Measurements from ENCODE around the gene CSNK2A3. TPM values are rescaled to one million over a fixed set of nuclear protein-coding genes. Genes with fewer than 3 reads are reported as not detected.

The CSNK2A3 gene
- total RNA-seq, 2 donors from 2014 or later, result 0.26 TPM; not detected in 1

DNA sequence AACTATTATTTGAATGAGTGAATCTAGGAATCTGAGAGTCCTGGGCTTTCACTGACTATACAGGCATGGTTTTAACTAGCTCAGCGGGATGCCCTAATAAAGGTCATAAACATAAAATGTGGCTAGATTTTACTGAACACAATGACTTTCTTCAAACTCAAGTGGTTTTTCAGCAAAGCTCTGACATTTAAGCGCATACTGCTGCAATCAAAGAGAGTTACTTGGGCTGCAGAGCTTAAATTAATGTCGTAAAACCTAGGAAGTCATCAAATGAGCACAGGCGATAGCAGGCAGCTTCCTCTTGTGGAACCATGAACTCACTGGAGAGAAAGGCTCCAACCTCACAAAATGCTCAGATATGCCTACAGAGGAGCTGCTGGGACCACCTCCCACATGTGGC, 6.7 kb downstream of the CSNK2A3 start:
- Mint-ChIP-seq H3K4me3 (no peak overlapping the region), H3K27me3 (peaks cover 55% of the 10 kb centered on the region), H3K36me3 (ENCODE audit: low read depth) (peaks cover 2% of the 10 kb centered on the region), H3K27ac (no peak overlapping the region), H3K4me1 (peaks cover 6% of the 10 kb centered on the region)
- no peaks in the 10 kb centered on the region for H3K9me3 ChIP-seq (ENCODE audit: control insufficient read depth, low read length, poor library complexity, severe bottlenecking)
- DNase-seq (no peak), ATAC-seq (no peak)

DNA sequence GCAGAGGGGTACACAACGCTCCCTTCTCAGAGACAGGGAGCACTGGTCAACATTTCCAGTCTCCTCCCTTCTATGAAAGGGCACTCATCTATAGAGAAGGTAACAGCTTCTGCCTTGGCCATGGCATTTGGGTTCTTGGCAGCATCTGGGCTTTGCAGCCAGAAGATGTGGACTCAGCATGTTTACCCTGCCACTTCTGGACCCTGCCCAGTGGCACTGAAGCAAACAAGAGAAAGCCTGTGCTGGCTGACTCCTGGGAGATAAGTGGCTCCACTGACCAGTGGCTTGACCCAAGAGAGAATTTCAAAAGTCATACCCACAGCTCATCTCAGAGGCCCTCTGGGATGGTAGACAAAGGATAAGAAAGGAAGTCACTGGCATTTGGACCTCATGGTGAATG, 8.0 kb downstream of the CSNK2A3 start:
- Mint-ChIP-seq H3K27me3 (peaks cover 50% of the 10 kb centered on the region), H3K4me1 (peaks cover 6% of the 10 kb centered on the region), H3K27ac (no peak overlapping the region), H3K4me3 (no peak overlapping the region), H3K36me3 (ENCODE audit: low read depth) (peaks cover 2% of the 10 kb centered on the region)
- H3K9me3 ChIP-seq (ENCODE audit: control insufficient read depth, low read length, poor library complexity, severe bottlenecking), result no peaks in the 10 kb centered on the region
- no peak for ATAC-seq
- no peak for DNase-seq

DNA sequence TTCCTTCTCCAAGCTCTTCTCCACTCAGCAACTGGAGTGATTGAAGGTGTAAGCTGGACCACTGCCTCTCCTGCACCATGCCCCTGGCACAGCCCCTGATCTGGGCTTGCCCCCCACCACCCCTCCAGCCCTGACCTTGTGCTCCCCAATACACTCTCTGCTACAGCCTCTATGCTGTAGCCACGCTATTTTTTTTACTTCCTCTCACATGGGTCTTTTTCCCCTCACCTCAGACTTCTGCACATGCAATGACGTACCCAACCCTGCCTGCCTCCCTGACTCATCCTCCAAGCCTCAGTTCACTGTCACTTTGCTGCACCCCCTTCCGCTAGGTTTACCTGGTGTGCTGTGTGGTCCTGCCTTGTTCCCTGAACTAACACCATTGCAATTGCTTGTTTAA, 9.0 kb downstream of the CSNK2A3 start:
- ATAC-seq (no peak), DNase-seq (no peak)
- Mint-ChIP-seq H3K27ac (no peak overlapping the region), H3K27me3 (peaks cover 49% of the 10 kb centered on the region), H3K4me3 (no peak overlapping the region), H3K4me1 (peaks cover 6% of the 10 kb centered on the region), H3K36me3 (ENCODE audit: low read depth) (peaks cover 2% of the 10 kb centered on the region)
- H3K9me3 ChIP-seq (ENCODE audit: control insufficient read depth, low read length, poor library complexity, severe bottlenecking), result no peaks in the 10 kb centered on the region

DNA sequence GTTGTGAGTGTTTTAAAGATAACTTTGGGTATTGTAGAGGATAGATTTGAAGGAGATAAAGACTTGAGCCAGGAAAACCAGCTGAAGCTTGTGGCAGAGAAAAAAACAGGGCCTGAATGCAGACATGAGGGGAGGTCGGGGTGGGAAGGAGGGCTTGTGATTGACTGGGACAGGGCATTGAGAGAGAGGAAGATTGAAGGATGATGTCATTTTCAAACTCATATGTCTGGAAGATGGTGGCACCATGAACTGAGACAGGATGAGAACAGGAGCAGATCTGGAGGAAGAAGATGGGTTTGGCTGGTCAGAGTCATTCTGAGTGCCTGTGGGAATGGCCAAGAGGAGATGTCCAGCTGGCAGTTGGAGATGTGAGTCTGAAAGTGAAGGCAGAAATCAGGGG, 14.7 kb downstream of the CSNK2A3 start:
- Mint-ChIP-seq H3K27me3 (peaks cover 46% of the 10 kb centered on the region), H3K4me3 (no peak overlapping the region), H3K27ac (no peak overlapping the region), H3K4me1 (peaks cover 4% of the 10 kb centered on the region), H3K36me3 (ENCODE audit: low read depth) (peaks cover 4% of the 10 kb centered on the region)
- H3K9me3 ChIP-seq (ENCODE audit: control insufficient read depth, low read length, poor library complexity, severe bottlenecking), result no peaks in the 10 kb centered on the region
- ATAC-seq, result no peak
- no peak for DNase-seq

DNA sequence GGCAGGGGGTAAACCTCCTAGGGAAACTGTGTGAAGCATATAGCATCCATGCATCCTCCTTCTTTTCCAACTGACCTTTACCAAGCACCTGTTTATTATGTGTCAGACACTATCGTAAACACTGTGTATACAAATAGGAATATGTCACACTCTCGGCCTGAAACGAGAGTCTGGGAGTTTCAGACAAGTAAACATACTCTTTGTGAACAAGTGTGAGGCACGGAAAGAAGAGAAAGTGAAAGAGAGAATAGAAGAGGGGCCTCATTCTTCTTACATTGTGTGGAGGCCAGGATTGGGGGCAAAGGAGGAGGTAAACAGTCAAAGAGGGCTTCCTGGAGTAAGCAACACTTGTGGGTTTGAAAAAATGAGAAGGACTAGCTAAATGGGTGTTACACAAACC, 16.4 kb downstream of the CSNK2A3 start:
- DNase-seq, result no peak
- Mint-ChIP-seq H3K27me3 (peaks cover 51% of the 10 kb centered on the region), H3K4me1 (peaks cover 4% of the 10 kb centered on the region), H3K27ac (no peak overlapping the region), H3K4me3 (no peak overlapping the region), H3K36me3 (ENCODE audit: low read depth) (peaks cover 4% of the 10 kb centered on the region)
- ATAC-seq, result no peak
- no peaks in the 10 kb centered on the region for H3K9me3 ChIP-seq (ENCODE audit: control insufficient read depth, low read length, poor library complexity, severe bottlenecking)

DNA sequence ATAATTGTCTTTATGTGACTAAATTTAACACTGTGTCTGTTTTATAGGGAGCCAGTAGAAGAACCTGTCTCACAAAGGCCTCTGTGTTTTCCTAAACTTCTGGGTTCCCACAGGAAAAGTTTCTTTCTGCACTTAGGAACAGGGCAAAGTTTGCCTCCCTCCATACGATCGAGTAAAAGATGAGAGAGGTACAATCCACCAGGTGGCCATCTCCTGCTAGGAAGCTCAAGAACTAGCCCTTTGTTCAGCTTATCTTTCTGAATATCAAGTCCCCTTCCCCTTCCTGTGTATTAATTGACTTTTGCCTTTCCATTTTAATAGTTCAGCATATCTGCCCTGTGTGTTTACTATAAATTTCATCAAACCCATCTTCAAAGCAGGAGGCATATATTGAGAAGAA, 18.0 kb downstream of the CSNK2A3 start:
- DNase-seq (no peak), ATAC-seq (no peak)
- peaks cover 4% of the 10 kb centered on the region for H3K4me1 Mint-ChIP-seq
- H3K9me3 ChIP-seq (ENCODE audit: control insufficient read depth, low read length, poor library complexity, severe bottlenecking), result no peaks in the 10 kb centered on the region
- H3K36me3 Mint-ChIP-seq (ENCODE audit: low read depth), result peaks cover 4% of the 10 kb centered on the region
- H3K27ac Mint-ChIP-seq, result no peak overlapping the region
- H3K27me3 Mint-ChIP-seq, result peaks cover 59% of the 10 kb centered on the region
- no peak overlapping the region for H3K4me3 Mint-ChIP-seq

DNA sequence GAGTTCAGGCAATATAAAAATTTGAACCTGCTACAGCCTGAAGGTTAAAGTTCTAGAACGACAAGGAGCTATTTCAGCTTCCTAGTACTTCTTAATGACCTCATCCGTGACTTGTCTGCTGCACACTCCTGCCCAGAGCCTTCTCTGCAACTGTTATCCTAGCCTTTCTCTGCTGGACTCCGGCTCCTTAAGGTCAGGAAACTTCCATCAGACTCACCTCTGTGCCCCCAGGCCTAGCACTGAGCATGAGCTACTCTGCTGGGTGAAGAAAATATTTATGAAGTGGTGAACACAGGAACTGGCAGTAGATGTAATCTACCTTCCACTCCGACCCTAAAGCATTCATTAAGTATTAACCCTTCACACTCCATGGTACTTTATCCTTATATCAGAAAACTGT, 18.4 kb downstream of the CSNK2A3 start:
- peaks cover 56% of the 10 kb centered on the region for H3K27me3 Mint-ChIP-seq
- DNase-seq (no peak), ATAC-seq (no peak)
- no peaks in the 10 kb centered on the region for H3K9me3 ChIP-seq (ENCODE audit: control insufficient read depth, low read length, poor library complexity, severe bottlenecking)
- no peak overlapping the region for H3K4me3 Mint-ChIP-seq
- peaks cover 4% of the 10 kb centered on the region for H3K36me3 Mint-ChIP-seq (ENCODE audit: low read depth)
- peaks cover 4% of the 10 kb centered on the region for H3K4me1 Mint-ChIP-seq
- H3K27ac Mint-ChIP-seq, result no peak overlapping the region

DNA sequence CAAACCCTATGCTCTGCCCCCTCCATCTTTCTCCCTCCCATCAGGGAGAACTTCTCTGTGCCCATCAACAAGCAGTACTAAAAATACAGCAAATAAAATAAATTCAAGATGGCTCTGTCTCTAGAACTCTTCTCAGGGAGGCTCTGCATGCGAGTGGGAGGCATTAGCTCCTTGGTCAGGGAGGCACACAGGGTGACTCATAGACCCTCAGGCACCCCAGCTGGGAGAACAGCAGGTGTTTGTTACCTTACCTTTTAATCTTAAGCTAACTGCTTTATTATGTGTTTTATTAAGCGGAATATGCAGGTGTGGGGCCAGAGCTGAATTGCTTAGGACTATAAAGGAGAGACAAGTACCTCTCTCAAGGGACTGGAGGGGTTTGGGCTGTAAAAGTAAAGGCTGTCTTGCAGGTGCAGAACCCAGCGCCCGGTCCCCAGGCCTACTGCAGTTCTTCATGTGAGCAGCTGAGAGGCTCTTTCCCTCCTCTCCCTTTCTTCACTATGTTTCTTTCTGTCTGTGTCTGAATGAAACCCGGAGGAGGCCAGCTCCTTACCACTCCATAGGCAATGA, 20.8 kb downstream of the CSNK2A3 start:
- ATAC-seq (no peak), DNase-seq (no peak)
- no peak overlapping the region for H3K4me3 Mint-ChIP-seq
- H3K36me3 Mint-ChIP-seq (ENCODE audit: low read depth), result no peaks in the 10 kb centered on the region
- no peaks in the 10 kb centered on the region for H3K4me1 Mint-ChIP-seq
- H3K27me3 Mint-ChIP-seq, result peaks cover 41% of the 10 kb centered on the region
- H3K27ac Mint-ChIP-seq, result no peak overlapping the region
- H3K9me3 ChIP-seq (ENCODE audit: control insufficient read depth, low read length, poor library complexity, severe bottlenecking), result no peaks in the 10 kb centered on the region

DNA sequence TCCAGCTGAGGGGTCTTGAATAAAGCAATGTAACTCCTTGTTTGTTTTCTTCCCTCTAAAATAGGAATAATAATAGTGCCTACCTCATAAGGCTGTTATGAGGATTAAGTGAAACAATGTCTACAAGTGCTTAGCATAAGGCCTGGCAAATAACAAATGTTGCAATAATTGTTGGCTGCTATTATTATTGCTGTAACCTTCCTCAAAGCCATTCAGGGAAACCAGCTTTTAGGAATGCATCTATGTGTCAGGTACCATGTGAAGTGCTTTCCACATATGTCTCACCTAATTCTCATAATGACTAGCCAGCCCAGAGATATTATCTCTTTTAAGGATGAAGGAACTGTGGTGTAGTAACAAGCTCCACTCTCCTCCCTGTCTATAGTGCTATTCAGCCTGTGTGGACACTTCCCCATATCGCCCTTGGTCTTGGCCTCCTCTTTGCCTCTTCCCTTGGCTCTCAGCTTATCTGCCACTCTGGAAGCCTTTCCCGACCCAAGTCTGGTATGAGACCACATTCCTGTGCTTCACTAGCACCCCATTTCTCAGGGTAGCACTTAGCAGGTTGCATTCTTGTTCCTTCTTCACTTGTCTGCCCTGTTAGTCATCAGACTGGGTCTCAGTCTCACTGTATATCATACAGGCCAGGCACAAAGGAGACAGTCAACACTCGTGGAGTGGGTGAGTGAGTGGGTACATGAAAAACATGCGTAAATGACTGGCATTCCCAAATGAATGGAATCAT, 23.8 kb downstream of the CSNK2A3 start:
- peaks cover 21% of the 10 kb centered on the region for H3K27me3 Mint-ChIP-seq
- H3K4me1 Mint-ChIP-seq, result no peaks in the 10 kb centered on the region
- H3K27ac Mint-ChIP-seq, result no peak overlapping the region
- no peak for ATAC-seq
- no peaks in the 10 kb centered on the region for H3K9me3 ChIP-seq (ENCODE audit: control insufficient read depth, low read length, poor library complexity, severe bottlenecking)
- H3K4me3 Mint-ChIP-seq, result no peak overlapping the region
- no peak for DNase-seq
- no peaks in the 10 kb centered on the region for H3K36me3 Mint-ChIP-seq (ENCODE audit: low read depth)

DNA sequence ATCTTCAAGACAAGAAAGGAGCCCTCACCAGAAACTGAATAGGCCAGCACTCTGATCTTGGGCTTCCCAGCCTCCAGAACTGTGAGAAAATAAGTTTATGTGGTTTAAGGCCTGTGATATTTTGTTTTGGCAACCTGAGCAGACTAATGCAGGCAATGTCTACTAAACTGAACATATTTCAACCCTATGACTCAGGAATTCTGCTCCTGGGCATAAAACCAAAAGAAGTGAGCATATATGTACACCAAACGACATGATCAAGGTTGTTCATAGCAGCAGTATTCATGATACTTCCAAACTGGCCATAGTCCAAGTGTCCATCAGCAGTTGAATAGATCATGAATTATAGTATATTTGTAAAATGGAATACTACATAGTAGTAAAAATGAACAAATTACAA, 29.0 kb downstream of the CSNK2A3 start:
- Mint-ChIP-seq H3K4me1 (no peaks in the 10 kb centered on the region), H3K4me3 (no peak overlapping the region), H3K27me3 (peaks cover 5% of the 10 kb centered on the region), H3K36me3 (ENCODE audit: low read depth) (no peaks in the 10 kb centered on the region), H3K27ac (no peak overlapping the region)
- no peaks in the 10 kb centered on the region for H3K9me3 ChIP-seq (ENCODE audit: control insufficient read depth, low read length, poor library complexity, severe bottlenecking)
- DNase-seq (no peak), ATAC-seq (no peak)

DNA sequence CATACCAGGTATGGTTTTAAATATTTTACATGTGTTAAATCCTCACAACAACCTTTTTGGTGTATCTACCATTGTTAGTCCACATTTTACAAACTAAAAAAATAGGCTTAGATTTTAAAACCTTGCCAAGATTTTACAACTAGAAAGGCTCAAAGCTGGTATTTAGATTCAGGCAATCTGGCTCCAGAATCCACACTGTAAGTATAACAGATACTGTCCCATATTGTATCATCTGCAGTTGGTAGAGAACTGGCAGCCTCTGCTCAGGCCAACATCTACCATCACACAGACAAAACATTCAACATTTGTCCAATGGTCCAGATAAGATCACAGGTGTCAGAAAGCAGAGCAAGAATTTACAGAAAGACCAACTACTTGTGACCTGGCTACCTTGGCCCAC, 30.9 kb downstream of the CSNK2A3 start:
- Mint-ChIP-seq H3K27me3 (peaks cover 5% of the 10 kb centered on the region), H3K36me3 (ENCODE audit: low read depth) (no peaks in the 10 kb centered on the region), H3K27ac (no peak overlapping the region), H3K4me3 (no peak overlapping the region), H3K4me1 (no peaks in the 10 kb centered on the region)
- no peak for ATAC-seq
- H3K9me3 ChIP-seq (ENCODE audit: control insufficient read depth, low read length, poor library complexity, severe bottlenecking), result no peaks in the 10 kb centered on the region
- DNase-seq, result no peak

DNA sequence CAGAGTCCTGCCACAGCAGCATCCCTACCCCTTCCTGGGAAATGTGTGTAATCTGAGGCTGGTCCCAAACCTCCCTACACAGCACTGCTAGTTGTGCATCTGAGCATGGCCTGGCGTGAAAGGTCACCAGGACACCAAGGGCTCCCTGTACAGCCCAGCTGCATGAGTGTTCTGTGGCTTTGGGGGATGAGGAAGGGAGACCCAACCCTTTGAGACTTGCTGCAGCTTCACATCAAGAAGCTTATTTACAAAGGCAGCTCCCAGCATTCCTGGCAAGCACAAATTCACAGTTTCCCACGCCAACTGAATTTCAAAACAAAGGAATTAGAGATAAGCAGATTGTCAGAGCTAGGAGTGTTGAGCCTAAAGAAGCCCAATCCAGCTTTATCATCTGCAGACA, 32.2 kb downstream of the CSNK2A3 start:
- H3K27me3 Mint-ChIP-seq, result peaks cover 5% of the 10 kb centered on the region
- DNase-seq (no peak), ATAC-seq (no peak)
- H3K9me3 ChIP-seq (ENCODE audit: control insufficient read depth, low read length, poor library complexity, severe bottlenecking), result no peaks in the 10 kb centered on the region
- H3K27ac Mint-ChIP-seq, result no peak overlapping the region
- H3K4me1 Mint-ChIP-seq, result no peaks in the 10 kb centered on the region
- H3K4me3 Mint-ChIP-seq, result no peak overlapping the region
- H3K36me3 Mint-ChIP-seq (ENCODE audit: low read depth), result no peaks in the 10 kb centered on the region

DNA sequence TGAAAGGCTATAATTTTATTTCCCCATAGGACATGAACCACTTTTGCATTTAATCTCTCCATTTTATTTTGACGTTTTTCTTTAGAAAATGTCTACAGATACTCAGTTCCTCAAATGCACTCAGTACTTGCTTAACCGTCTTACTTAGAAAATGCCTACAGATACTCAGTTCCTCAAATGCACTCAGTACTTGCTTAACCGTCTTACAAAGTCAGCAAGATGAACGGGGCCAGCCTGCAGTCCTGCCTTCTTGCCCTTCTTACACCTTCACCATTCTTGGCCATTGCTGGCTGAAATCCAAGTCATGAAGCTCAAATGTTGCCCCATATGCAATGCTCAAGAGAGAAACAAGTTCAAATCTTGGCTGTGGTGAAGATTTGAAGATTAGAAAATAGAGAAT, 34.1 kb downstream of the CSNK2A3 start:
- Mint-ChIP-seq H3K4me1 (no peaks in the 10 kb centered on the region), H3K36me3 (ENCODE audit: low read depth) (no peaks in the 10 kb centered on the region), H3K27ac (no peak overlapping the region), H3K27me3 (peaks cover 5% of the 10 kb centered on the region), H3K4me3 (no peak overlapping the region)
- ATAC-seq, result no peak
- H3K9me3 ChIP-seq (ENCODE audit: control insufficient read depth, low read length, poor library complexity, severe bottlenecking), result no peaks in the 10 kb centered on the region
- DNase-seq, result no peak

DNA sequence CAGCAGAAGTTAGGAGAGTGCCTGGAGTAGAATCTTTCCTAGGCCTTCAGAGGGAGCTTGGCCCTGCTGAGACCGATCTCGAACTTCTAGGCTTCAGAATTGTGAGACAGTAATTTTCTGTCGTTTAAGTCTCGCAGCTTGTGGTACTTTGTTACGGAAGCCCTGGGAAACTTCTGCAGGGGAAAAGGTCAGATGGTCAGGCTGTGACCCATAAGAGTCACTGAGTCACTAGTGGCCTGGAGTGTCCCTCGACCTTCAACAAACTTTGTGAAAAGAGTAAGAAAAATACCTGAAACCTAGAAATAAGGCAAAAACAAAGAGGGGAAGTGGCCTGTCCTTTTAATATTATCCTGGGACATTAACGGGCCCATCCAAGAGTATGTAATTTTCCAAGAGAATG, 34.6 kb downstream of the CSNK2A3 start:
- Mint-ChIP-seq H3K4me3 (no peak overlapping the region), H3K27ac (no peak overlapping the region), H3K4me1 (no peaks in the 10 kb centered on the region), H3K27me3 (peaks cover 5% of the 10 kb centered on the region), H3K36me3 (ENCODE audit: low read depth) (no peaks in the 10 kb centered on the region)
- H3K9me3 ChIP-seq (ENCODE audit: control insufficient read depth, low read length, poor library complexity, severe bottlenecking), result no peaks in the 10 kb centered on the region
- no peak for ATAC-seq
- no peak for DNase-seq
